Stimulated activated CD8-positive, alpha-beta memory T cell treated with anti-CD3 and anti-CD28 coated beads, Interleukin-2, amount 100 ng/mL, for 48 hours (primary cell): ENCODE measurements around the gene MAML2.

Experiments used
- DNase-seq, 2 donors: peaks; one replicate each; pipeline ENCODE4 v3.0.0-alpha.2; 2020; ENCODE audit warnings: low read depth in 2 of 2

Gene MAML2

DNA sequence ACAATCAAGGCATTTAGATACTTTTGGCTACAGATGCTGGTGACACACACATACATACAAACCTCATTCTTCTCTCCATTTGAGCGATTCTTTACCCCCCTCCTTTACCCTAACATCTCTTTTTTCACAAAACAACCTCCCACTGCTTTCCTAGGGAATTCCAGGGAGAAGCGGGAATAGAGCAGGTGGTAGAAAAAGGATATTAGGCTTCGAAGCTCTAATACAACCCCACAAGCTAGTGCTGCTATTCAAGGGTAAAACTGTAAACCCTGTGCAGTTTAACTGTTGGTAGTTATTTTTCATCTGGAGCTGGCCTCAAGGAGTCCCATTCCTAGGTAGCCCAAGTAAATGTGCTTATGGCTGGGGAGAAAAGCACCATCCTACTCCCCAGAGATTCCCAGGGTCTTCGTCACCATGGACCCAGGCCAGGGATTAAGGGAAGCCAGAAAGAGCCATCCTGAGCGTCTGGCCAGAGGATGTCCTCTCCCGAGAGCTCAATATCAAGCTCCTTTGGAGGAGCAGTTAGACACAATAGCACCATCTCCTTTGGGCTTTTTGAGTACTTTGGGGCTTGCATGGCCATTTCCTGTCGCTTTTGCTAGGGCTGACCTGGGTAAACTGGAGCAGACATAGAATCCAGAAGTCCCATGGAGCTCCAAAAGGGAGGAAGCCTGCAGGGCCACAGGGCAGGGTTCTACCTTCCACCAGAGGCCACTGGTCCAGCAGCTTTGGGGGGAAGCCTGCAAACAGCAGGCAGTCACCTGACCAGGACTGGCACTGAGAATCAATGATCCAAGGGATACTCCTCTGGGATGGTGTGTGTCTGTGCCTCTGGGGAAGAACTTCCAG lies 3.1 kb downstream of the MAML2 start:
- DNase-seq = no peak

DNA sequence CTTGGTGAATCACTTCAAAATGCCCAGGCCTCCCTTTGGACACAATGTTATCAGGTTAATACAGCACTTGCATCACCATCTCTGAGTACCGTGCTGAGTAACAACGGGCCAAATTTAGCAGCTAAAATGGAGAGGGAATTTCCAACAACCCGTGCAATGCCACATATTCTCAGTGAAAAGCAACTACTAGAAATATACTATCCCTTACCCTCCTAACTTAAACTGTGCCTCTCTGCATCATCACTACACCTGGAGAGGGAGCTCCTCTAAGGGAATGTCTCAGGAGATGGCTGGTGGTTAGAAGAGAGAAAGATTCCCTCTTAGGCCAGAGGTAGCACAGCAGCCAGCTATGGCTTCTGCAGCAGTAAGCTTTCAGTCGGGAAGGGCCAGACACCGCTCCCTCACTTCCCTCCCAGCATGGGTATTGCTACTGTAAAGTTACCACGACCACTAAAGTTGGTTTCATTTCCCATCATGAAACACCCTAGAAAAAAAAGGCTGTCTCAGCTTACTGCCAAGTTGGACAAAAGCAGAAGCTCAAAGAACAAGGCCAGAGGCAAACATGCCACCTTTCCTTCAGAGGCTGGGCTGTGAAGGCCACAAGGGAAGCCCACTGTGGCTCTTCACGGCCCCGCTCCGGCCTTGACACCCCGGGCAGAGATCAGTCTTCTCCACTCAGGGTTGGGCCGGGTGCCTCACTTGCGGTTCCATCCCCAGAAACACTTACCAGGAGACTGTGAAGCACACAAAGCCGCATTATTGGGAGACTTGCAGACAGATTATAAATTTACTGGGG lies 3.9 kb downstream of the MAML2 start:
- DNase-seq = no peak

DNA sequence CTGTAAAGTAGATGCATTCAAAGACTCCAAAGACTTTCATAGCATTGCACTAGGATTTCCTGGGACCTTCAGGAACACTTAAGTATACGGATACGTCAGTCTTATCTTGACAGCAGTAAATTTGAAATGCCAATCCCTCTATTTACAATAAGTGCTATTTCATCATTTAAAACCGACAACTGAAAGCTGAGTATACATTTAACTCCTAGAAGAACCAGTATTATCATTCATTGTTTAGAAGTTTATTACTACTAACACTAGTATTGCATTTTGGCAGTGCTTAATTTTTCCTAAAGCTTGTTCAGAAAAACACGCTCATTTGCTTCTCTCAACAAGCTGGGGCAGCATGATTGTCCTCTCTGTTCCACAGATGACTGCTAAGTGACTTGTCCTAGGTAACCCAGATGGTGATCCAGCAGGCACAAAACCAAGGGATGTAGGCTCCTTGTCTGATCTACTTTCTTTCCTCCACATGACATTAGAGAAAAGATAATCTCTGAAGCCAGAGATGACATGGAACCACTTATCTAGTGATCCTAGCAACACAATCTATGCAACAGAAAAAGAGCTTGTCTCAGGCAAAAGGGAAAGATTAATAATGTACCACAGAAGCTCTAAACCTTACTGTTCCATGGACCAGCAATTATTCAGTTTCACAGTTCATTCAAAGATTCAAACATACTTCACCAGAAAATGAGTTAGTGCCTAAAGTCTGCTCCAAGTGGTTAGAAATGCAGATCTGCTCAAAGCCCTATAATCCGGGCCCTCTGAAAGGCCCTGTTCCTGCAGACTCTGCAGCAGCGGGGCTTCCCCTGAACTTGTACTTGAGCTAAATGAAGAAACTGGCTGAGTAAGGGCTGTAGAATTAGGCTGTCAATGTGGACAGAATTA lies 5.2 kb downstream of the MAML2 start:
- DNase-seq = no peak

DNA sequence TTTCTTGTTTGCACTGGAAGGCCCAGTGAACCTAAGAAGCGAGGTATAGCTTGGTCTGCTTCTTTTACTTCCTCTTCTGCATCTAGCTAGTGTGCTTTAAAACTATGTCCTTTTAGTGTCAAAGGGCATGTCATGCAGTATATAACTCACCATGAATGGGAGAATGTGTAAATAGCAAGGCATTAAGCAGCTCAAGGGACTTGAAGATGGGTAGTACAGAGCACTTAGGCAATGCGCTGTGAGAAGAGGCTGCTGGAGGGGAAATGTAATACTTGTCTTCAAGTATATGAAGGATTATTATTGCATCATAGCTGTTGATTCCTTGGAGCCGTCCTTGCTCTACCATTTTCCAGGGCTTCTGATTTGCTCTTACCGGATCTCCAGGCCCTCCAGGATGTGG lies 7.6 kb downstream of the MAML2 start:
- no peak for DNase-seq

DNA sequence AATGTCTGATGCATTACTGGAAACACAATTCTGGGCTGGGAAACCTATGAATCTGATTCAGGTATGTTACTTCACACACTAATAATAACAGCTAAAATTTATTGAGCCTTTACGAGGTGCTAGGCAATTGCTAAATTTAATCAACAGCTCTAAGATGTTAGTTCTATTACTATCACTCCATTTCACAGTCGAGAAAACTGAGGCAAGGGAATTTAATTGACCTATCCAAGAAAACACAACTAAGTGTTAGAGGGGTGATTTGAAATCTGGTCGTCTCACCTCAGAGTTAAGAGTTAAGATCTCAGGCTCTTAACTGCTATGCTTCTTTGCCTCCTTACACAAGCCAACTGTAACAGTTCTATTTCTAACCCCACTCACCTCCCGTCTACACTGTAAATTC lies 8.8 kb downstream of the MAML2 start:
- DNase-seq = no peak

DNA sequence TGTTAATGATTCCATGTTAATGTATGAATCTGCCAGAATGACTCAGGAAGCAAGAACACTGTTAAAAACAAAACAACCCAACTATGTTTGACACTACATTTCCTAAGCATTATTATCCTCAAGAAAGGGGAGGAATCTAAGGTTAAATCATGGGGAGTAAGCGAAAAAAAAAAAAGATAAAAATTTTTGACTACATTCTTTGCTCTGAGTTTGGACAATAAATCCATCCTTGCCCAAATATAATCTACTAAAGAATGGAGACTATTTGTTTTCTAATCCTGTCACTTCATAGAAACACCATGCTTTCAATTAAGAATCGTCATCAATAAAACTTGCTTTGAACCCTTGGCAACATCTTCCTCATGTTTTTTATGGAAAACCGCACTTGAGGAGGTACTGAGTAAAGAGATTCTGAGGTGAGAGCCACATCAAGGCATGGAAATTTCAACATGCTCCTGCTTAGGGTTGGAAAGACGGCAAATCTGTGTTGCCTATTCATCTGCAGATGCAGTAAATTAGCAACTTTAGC lies 9.7 kb downstream of the MAML2 start:
- no peak for DNase-seq

DNA sequence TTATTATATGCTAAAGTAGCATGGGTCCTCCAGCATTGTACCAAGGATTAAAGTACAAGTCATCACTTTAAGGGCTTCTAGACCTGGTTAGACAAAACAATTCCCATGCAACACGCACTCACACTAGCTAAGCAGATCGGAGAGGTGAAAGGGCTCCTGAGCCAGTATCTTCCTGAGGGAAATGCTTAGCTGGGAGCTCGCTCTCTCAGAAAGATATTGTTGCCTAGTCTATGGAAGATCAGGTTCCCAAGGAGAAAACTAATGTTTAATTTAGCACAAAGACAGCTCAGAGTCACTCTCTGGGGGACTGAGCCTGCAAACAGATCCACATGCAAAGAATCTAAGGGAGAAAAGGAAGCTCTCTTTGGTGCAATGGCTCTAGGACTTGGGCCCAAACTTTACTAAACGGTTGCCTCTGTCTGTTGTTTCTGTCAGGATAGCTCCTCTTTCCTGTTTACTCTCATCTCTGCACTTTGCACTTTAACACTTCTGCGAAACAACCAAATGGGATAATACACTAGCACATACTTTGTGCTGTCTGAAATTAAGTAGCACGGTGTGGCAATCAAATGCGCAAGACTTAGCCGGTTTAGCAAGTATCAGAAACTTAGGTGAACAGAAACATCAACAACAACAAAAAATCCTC lies 10.7 kb downstream of the MAML2 start:
- no peak for DNase-seq

DNA sequence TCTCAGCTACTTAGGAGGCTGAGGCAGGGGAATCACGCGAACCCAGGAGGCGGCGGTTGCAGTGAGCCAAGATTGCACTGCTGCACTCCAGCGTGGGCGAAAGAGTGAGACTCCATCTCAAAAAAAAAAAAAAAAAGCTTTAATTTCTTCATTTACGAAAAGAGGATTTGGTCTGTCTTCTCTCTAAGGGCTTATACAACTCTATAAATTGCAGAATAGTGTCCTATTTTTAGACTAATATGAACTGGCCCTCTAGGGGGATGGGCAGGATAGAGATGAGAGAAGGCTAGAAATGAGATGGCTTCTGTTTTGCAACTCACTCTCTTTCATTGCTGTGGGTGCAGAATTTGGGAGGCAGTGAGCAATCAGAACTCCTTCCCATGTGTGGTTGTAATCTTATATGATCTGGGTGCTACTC lies 11.3 kb downstream of the MAML2 start:
- no peak for DNase-seq

DNA sequence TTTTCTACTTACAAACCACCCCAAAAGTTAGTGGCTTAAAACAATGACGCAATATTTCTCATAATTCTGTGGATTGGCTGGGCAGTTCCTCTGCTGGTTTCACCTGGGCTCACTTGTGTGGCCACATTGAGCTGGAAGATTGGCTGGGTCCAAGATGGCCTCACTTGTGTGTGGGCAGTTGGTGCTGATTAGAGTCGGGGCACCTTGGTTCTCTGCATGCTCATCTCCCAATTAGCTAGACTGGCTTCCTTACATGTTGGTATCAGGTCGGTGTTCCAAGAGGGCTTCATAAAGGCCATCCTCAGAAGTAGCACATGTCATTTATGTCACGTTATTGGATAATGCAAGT lies 12.5 kb downstream of the MAML2 start:
- DNase-seq = no peak

DNA sequence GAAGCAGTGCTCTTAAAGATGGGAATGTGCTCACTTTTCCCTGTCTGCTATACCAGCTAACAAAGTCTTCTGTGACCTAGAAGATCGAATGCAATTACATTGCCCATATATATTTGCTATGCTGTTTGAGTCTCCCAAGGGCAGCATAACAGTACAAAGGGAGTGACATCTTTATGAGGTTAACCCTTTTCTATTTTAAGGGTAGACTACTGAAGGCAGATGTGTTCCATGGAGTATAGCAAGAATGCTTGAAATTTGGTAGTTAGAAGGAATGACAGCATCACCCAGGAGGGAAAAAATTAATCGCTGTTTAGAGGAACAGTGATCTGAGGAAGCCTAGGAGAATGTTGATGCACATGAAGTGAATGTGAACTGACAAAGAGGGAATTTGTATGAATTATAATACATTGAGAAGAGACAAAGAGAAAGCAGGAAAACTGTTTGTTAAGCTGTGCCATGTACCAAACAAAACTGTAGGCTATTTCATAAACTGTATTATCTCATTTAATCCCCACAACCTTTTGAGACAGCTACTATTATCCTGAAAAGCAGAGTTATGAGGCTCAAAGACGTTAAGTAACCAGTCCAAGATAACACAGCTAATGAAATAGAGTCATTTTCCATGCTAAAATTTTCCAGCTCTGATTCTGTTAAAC lies 13.0 kb downstream of the MAML2 start:
- no peak for DNase-seq

DNA sequence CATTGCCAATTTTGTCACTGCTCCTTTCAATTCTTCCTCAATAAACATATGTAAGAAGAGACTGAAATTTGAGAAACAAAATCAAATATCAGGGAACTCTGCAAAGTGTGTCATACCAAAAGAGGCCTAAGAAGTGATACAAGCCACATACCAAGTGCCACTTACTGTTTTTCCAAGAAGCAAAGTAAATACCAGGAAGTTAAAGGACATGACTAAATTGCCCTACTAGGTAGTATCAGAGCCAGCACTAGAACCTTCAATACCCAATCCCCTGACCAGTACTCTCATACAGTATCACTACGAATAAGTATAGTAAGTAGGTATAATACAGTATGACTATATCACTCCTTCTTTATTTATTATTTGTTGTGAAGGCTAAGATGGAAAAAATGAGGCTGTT lies 13.6 kb downstream of the MAML2 start:
- no peak for DNase-seq

DNA sequence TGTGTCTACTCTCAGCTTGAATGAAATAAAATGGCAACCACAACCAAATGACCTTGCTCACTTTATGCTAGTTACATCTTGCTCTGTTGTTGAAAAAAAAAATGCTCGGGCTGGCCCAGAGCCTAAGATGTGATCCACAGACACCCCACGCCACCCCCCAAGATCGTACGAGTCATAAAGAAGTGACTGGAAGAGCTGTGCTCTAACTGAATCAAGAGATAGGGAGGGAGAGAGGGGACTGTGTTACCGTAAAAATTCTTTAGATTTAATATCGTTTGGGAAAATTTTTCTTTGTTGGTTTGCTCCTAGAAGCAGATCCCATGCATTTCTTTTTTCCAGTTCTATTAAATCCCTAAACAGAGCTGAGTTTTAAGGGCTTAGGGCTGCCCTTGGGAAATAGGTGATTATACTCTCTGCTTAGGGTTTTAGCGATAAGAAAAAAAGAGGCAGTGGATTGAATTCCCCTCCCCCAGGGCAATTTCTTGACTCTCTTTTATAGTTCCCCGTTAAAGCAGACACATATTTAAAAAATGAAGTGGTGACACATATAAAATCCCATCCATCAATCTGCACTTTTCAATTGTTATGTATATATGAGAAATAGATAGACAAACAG lies 14.5 kb downstream of the MAML2 start:
- no peak for DNase-seq

DNA sequence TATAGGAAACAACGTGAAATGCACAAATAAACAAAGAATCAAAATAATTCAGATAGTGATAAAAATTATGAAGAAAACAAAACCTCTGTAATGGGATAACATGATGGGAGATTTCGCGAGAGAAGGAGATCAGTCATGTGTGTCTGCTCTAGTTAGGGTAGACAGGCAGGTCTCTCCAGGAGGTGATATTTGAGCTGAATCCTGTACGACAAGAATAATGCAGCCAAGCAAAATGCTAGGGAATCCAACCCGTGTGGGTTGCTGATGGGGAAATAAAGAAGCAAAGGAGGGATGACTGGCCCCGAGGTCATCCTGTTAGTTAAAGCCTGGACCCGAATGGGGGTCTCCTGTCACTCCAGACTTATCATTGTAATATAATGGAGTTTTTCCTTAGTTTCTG lies 16.0 kb downstream of the MAML2 start:
- DNase-seq = no peak

DNA sequence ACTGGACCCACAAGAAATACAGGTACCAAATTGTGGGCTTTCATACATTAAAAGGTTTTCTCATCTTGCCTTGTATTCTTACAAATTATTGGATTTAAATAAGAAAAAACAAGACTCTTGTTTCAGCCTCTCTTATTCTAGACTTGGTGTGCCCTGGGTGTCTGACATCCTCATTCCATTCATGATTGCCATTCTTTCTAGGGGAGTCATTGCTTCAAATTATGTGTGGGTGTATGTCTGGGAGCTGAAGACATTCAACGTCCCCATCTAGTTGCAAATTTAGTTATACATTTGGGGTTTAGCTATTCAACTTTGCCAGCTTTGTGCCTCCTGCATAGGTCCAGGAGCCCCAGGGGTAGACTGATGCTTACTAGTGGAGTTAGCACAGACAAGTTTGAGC lies 18.1 kb downstream of the MAML2 start:
- DNase-seq = no peak

DNA sequence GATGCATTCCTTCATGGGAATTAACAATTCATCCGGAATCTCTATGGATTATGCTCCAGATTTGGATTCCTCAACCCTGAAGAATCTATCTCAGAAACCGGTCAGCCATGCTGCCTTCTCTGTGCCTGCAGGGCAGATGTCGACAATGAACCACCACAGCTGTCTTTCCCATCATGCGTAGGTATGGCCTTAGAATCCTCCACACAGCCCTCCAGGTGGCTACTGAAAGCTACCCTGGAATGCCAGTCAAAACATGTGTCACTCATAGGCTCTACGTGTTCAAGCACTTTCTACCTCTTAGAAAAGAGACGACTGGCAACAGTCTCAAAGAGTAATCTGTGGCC lies 19.4 kb downstream of the MAML2 start:
- DNase-seq = no peak

DNA sequence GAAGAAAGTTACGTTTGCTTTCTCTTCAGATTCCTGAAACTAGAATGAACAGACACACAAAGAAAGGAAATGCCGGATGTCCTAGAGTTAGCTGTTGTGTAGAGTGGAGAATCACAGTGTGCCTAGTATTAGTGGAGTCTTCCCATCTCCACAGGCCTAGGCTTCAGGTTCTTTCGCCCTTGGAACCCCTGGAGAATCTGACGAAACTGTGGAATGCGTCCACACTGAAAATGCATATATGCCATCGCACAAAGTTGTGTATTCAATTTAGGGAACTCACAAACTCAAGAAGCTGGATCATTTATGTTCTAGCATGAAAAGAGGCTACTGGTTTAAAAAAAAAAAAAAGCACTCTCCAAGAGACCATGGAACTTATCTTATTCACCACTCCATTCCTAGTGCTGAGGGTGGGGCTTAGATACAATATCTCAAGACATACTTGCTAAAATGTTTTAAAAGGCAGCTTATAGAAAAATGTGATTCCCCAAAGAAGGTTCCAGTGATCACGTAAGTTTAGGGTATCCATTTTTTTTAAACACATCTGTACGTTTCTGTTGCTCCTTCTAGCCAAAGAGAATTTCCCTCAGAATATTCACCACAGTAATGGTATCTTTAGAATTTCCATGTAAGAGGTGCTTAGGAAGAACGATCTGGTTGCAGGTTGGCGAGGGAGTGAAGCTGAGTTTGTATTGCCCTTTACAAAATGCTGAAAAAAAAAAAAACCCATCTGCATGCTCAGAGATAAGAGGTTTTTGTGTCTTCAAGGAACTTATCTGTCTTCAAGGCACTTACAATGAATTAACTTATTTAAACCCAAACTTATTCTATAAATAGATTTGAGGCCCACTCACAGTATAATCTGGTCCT lies 20.0 kb downstream of the MAML2 start:
- no peak for DNase-seq

DNA sequence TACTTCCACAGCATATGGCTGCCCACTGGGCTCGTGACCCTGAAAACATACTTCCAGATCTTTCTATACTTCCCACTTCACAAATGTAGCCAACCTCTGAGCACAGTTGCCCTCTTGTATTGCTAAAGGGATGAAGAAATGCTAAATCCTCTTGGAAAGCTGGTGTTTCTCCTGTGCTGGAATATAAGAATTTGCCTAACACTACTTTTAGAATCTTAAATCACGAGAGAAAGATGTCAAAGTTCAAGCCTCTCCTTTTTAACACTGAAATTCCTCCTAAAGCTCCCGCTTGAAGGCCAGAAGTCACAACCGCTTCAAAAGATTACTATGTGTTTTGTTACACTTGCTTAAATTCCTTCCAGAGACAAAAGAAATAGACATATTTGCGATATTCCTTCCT lies 21.9 kb downstream of the MAML2 start:
- DNase-seq = no peak

DNA sequence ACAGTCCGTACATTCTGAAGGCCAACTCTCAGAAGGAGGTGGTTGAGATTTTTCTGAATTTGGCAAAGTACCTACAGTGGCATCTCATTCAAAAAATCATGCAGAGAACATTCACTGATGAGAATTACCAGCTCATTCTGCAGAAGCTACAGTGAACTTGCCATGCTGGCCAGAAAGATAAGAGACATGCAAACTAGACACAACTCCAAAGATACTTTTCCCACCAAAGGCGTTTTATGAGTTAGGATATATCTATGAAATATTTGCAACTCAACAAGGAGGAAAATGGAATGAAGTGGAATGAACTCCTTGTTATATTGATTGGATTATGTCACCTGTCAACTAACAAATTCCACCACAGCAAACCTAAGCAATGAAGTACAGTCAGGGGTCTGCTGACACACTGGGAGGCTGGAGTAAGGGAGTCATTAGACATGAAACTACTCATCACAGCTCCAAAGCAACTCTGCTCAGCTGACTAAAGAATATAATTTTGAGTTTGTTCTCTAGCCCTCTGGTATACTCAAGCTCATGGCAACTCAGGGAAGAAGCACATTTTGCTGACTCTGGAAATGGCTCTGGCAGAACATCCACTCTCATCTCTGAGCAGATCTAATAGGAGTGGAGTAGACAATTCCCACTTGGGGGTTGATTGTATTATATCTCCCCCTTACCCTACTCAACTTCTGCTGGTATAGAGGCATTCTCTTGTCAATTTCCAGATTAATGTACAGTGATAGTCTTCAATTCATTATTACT lies 22.9 kb downstream of the MAML2 start:
- DNase-seq = no peak

DNA sequence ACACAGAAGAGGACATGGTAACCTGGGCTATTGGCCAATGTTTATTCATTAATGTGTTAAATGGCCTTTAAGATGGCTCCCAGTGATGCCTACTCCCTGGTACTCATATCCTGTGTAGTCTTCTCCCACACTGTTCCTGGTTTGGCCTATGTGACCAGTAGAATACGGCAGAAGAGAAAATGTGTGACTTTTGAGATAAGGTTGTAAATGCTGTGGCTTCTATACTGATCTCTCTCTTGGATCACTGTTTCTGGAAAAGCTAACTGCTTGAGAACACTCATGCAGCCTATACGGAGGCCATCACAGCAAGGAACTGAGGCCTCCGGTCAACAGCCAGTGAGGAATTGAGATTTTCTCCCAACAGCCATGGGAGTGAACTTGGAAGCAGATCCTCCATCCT lies 24.1 kb downstream of the MAML2 start:
- DNase-seq = no peak
